WTC11 (cell line): ENCODE measurements around the gene NKRF.

Experiments used
- ETV6 ChIP-seq: sonication (generic); formaldehyde crosslinking; IDR thresholded peaks from 2 replicates; pipeline ENCODE4 v1.8.1; 2022; ENCODE audit warnings: mild to moderate bottlenecking, missing genetic modification reagents
- ZNF423 ChIP-seq: fragments of 250-450 bp; sonication (Bioruptor Pico); IDR thresholded peaks from 2 replicates; pipeline ENCODE4 v2.1.2; 2022; ENCODE audit warnings: mild to moderate bottlenecking, moderate library complexity
- TF ChIP-seq, protein P1 (sequence below): fragments of 200-600 bp; IDR thresholded peaks from 2 replicates; pipeline ENCODE4 v1.8.0; 2022; ENCODE audit warnings: antibody characterized with exemption
- TF ChIP-seq, protein P2 (sequence below): sonication (generic); formaldehyde crosslinking; conservative IDR thresholded peaks from 2 replicates; pipeline ENCODE4 v1.8.1; 2023; ENCODE audit warnings: mild to moderate bottlenecking, low read depth, missing genetic modification reagents, moderate library complexity
- TF ChIP-seq, protein P3 (sequence below): sonication (generic); formaldehyde crosslinking; IDR thresholded peaks from 2 replicates; pipeline ENCODE4 v1.8.0; 2022; ENCODE audit warnings: mild to moderate bottlenecking, missing genetic modification reagents

DNA sequence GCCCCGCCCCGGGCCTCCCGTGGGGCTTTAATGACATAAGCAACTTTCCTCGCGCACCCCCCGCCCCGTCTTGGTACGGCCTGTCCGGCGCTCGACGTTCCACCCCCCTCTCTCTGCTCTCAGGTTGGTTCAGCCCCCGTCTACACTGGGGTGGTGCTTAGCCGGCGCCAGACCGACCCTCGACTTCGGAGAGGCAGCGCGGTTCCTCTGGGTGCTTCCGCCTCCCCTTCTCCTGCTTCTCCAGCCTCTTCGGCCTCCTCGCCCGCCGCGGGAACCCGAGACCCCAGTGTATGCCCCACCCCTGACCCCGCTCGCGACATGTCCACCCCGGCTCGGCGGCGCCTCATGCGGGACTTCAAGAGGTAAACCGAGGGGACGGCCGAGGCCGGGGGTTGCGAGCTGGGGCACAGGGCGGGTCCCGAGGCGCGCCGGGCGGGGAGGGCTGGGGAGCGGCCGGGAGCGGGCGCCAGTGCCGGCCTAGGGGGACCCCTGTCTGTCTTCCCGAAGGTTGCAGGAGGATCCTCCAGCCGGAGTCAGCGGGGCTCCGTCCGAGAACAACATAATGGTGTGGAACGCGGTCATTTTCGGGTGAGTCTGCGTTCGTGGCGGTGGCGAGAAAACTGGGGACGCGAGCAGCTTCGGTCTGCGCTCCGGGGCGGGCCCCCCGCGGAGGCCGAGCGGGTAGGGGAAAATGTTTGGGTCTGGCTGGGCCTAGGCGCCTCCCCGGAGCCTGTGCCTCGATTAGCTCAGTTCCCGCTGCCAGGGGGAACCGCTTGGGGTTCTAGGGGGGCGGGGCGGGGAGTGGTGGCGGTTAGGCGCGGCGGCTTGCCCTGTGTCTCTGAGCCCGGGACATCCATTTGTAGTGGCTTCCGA lies 31.6 kb downstream of the NKRF start, which contains the start of gene UBE2A:
- TF ChIP-seq, protein P1, sequence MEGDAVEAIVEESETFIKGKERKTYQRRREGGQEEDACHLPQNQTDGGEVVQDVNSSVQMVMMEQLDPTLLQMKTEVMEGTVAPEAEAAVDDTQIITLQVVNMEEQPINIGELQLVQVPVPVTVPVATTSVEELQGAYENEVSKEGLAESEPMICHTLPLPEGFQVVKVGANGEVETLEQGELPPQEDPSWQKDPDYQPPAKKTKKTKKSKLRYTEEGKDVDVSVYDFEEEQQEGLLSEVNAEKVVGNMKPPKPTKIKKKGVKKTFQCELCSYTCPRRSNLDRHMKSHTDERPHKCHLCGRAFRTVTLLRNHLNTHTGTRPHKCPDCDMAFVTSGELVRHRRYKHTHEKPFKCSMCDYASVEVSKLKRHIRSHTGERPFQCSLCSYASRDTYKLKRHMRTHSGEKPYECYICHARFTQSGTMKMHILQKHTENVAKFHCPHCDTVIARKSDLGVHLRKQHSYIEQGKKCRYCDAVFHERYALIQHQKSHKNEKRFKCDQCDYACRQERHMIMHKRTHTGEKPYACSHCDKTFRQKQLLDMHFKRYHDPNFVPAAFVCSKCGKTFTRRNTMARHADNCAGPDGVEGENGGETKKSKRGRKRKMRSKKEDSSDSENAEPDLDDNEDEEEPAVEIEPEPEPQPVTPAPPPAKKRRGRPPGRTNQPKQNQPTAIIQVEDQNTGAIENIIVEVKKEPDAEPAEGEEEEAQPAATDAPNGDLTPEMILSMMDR = no peak
- TF ChIP-seq, protein P2, sequence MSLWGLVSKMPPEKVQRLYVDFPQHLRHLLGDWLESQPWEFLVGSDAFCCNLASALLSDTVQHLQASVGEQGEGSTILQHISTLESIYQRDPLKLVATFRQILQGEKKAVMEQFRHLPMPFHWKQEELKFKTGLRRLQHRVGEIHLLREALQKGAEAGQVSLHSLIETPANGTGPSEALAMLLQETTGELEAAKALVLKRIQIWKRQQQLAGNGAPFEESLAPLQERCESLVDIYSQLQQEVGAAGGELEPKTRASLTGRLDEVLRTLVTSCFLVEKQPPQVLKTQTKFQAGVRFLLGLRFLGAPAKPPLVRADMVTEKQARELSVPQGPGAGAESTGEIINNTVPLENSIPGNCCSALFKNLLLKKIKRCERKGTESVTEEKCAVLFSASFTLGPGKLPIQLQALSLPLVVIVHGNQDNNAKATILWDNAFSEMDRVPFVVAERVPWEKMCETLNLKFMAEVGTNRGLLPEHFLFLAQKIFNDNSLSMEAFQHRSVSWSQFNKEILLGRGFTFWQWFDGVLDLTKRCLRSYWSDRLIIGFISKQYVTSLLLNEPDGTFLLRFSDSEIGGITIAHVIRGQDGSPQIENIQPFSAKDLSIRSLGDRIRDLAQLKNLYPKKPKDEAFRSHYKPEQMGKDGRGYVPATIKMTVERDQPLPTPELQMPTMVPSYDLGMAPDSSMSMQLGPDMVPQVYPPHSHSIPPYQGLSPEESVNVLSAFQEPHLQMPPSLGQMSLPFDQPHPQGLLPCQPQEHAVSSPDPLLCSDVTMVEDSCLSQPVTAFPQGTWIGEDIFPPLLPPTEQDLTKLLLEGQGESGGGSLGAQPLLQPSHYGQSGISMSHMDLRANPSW (CRISPR knock-in tag) = no peak
- TF ChIP-seq ZNF423 (CRISPR knock-in tag) = no peak
- TF ChIP-seq, protein P3, sequence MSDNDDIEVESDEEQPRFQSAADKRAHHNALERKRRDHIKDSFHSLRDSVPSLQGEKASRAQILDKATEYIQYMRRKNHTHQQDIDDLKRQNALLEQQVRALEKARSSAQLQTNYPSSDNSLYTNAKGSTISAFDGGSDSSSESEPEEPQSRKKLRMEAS (CRISPR knock-in tag) = peak; percentile 27; the same call in 1 of the 2 replicates
- TF ChIP-seq ETV6 (CRISPR knock-in tag) = no peak
